Activated naive CD4-positive, alpha-beta T cell treated with anti-CD3 and anti-CD28 coated beads, Interleukin-2, amount 50 U/mL, for 24 hours (primary cell): ENCODE results near the gene UBALD1.

ENCODE experiments used
- H3K27ac Mint-ChIP-seq: one replicate; pipeline ENCODE4 v1.8.0; 2021; ENCODE audit warnings: mild to moderate bottlenecking, mixed read lengths
- H3K27me3 Mint-ChIP-seq: one replicate; pipeline ENCODE4 v1.8.0; 2021; ENCODE audit warnings: mixed read lengths
- H3K36me3 Mint-ChIP-seq: one replicate; pipeline ENCODE4 v1.8.0; 2021; ENCODE audit warnings: mixed read lengths
- H3K4me1 Mint-ChIP-seq: one replicate; pipeline ENCODE4 v1.8.0; 2021; ENCODE audit warnings: mixed read lengths
- H3K4me3 Mint-ChIP-seq: one replicate; pipeline ENCODE4 v1.8.0; 2021; ENCODE audit warnings: mild to moderate bottlenecking, mixed read lengths
- H3K9me3 Mint-ChIP-seq: one replicate; pipeline ENCODE4 v1.8.0; 2021; ENCODE audit warnings: mixed read lengths

The UBALD1 gene

GRCh38 chr16:4611337-4612021 is 3.2 kb downstream of the UBALD1 start:
- Mint-ChIP-seq H3K36me3 (no peaks in the 10 kb centered on the region), H3K27me3 (no peaks in the 10 kb centered on the region), H3K4me3 (no peak overlapping the region), H3K27ac (peak overlapping the region; percentile 67), H3K4me1 (peaks cover 25% of the 10 kb centered on the region), H3K9me3 (no peaks in the 10 kb centered on the region)

- Mint-ChIP-seq H3K27me3 (no peaks in the 10 kb centered on the region), H3K4me3 (no peak overlapping the region), H3K4me1 (peaks cover 15% of the 10 kb centered on the region), H3K27ac (no peak overlapping the region), H3K9me3 (no peaks in the 10 kb centered on the region), H3K36me3 (no peaks in the 10 kb centered on the region)
Observed at GRCh38 chr16:4610011-4611005, 4.4 kb downstream of the UBALD1 start.

- Mint-ChIP-seq H3K9me3 (no peaks in the 10 kb centered on the region), H3K4me3 (no peak overlapping the region), H3K4me1 (peaks cover 15% of the 10 kb centered on the region), H3K36me3 (no peaks in the 10 kb centered on the region), H3K27me3 (no peaks in the 10 kb centered on the region), H3K27ac (no peak overlapping the region)
Observed at GRCh38 chr16:4609200-4610010, 5.3 kb downstream of the UBALD1 start.

GRCh38 chr16:4608704-4608980 is 6.0 kb downstream of the UBALD1 start:
- Mint-ChIP-seq H3K4me3 (no peak overlapping the region), H3K9me3 (no peaks in the 10 kb centered on the region), H3K27me3 (no peaks in the 10 kb centered on the region), H3K4me1 (peaks cover 15% of the 10 kb centered on the region), H3K36me3 (no peaks in the 10 kb centered on the region), H3K27ac (no peak overlapping the region)

- Mint-ChIP-seq H3K27me3 (no peaks in the 10 kb centered on the region), H3K4me1 (peaks cover 12% of the 10 kb centered on the region), H3K9me3 (no peaks in the 10 kb centered on the region), H3K27ac (no peak overlapping the region), H3K36me3 (no peaks in the 10 kb centered on the region), H3K4me3 (no peak overlapping the region)
Observed at GRCh38 chr16:4607841-4608703, 6.6 kb downstream of the UBALD1 start.

GRCh38 chr16:4606354-4606753 is 8.3 kb downstream of the UBALD1 start:
- no peaks in the 10 kb centered on the region for H3K36me3 Mint-ChIP-seq
- no peaks in the 10 kb centered on the region for H3K9me3 Mint-ChIP-seq
- H3K27ac Mint-ChIP-seq: no peak overlapping the region
- H3K4me1 Mint-ChIP-seq: peaks cover 5% of the 10 kb centered on the region
- no peaks in the 10 kb centered on the region for H3K27me3 Mint-ChIP-seq
- H3K4me3 Mint-ChIP-seq: no peak overlapping the region

- Mint-ChIP-seq H3K4me3 (no peak overlapping the region), H3K27me3 (no peaks in the 10 kb centered on the region), H3K27ac (no peak overlapping the region), H3K4me1 (no peaks in the 10 kb centered on the region), H3K36me3 (no peaks in the 10 kb centered on the region), H3K9me3 (no peaks in the 10 kb centered on the region)
Observed at GRCh38 chr16:4604401-4604800, 10.3 kb downstream of the UBALD1 start.

- Mint-ChIP-seq H3K9me3 (no peaks in the 10 kb centered on the region), H3K27ac (no peak overlapping the region), H3K4me3 (no peak overlapping the region), H3K4me1 (no peaks in the 10 kb centered on the region), H3K36me3 (no peaks in the 10 kb centered on the region), H3K27me3 (no peaks in the 10 kb centered on the region)
Observed at GRCh38 chr16:4603624-4604170, 11.0 kb downstream of the UBALD1 start.

GRCh38 chr16:4602331-4602730 is 12.4 kb downstream of the UBALD1 start:
- no peaks in the 10 kb centered on the region for H3K4me1 Mint-ChIP-seq
- H3K27ac Mint-ChIP-seq: no peak overlapping the region
- H3K4me3 Mint-ChIP-seq: no peak overlapping the region
- H3K9me3 Mint-ChIP-seq: no peaks in the 10 kb centered on the region
- no peaks in the 10 kb centered on the region for H3K27me3 Mint-ChIP-seq
- H3K36me3 Mint-ChIP-seq: no peaks in the 10 kb centered on the region

- H3K4me3 Mint-ChIP-seq: no peak overlapping the region
- H3K9me3 Mint-ChIP-seq: no peaks in the 10 kb centered on the region
- no peaks in the 10 kb centered on the region for H3K27me3 Mint-ChIP-seq
- H3K36me3 Mint-ChIP-seq: no peaks in the 10 kb centered on the region
- no peaks in the 10 kb centered on the region for H3K4me1 Mint-ChIP-seq
- no peak overlapping the region for H3K27ac Mint-ChIP-seq
Observed at GRCh38 chr16:4601864-4602186, 12.9 kb downstream of the UBALD1 start.

- Mint-ChIP-seq H3K27me3 (no peaks in the 10 kb centered on the region), H3K4me1 (no peaks in the 10 kb centered on the region), H3K4me3 (no peak overlapping the region), H3K9me3 (no peaks in the 10 kb centered on the region), H3K27ac (no peak overlapping the region), H3K36me3 (no peaks in the 10 kb centered on the region)
Observed at GRCh38 chr16:4601036-4601863, 13.4 kb downstream of the UBALD1 start.

GRCh38 chr16:4599545-4599944 is 15.1 kb downstream of the UBALD1 start:
- H3K36me3 Mint-ChIP-seq: no peaks in the 10 kb centered on the region
- H3K4me3 Mint-ChIP-seq: no peak overlapping the region

GRCh38 chr16:4599037-4599436 is 15.7 kb downstream of the UBALD1 start:
- Mint-ChIP-seq H3K27ac (no peak overlapping the region), H3K9me3 (no peaks in the 10 kb centered on the region), H3K36me3 (no peaks in the 10 kb centered on the region)

More at GRCh38 chr16:4599545-4599944, 15.1 kb downstream of the UBALD1 start:
- no peaks in the 10 kb centered on the region for H3K27me3 Mint-ChIP-seq
- no peaks in the 10 kb centered on the region for H3K4me1 Mint-ChIP-seq
- no peak overlapping the region for H3K27ac Mint-ChIP-seq
- no peaks in the 10 kb centered on the region for H3K9me3 Mint-ChIP-seq

GRCh38 chr16:4597174-4597573 is 17.5 kb downstream of the UBALD1 start:
- no peaks in the 10 kb centered on the region for H3K36me3 Mint-ChIP-seq
- H3K4me3 Mint-ChIP-seq: no peak overlapping the region
- H3K27me3 Mint-ChIP-seq: no peaks in the 10 kb centered on the region
- no peak overlapping the region for H3K27ac Mint-ChIP-seq
- no peaks in the 10 kb centered on the region for H3K4me1 Mint-ChIP-seq
- H3K9me3 Mint-ChIP-seq: no peaks in the 10 kb centered on the region

More at GRCh38 chr16:4599037-4599436, 15.7 kb downstream of the UBALD1 start:
- Mint-ChIP-seq H3K4me3 (no peak overlapping the region), H3K27me3 (no peaks in the 10 kb centered on the region), H3K4me1 (no peaks in the 10 kb centered on the region)
